GM12801 (cell line): ENCODE measurements around the gene OR11L1.

Experiments used
- CTCF ChIP-seq: IDR thresholded peaks from one replicate; pipeline ENCODE4 v1.5.1; 2011; ENCODE audit warnings: control low read depth; ENCODE audit not compliant: insufficient read length; ENCODE audit errors: extremely low read depth

The OR11L1 gene

GRCh38 chr1:247841796-247842195, at the start of gene OR11L1:
Gene OR11L1, minus strand, starts transcription at chr1:247841896. Its CDS starts 0 bp downstream, at chr1:247841896.
- TF ChIP-seq CTCF: no peak

- no peak for TF ChIP-seq CTCF
Observed at GRCh38 chr1:247884797-247885413, 43.2 kb upstream of the OR11L1 start.

GRCh38 chr1:247883346-247883745, 41.6 kb upstream of the OR11L1 start:
- TF ChIP-seq CTCF: no peak

- TF ChIP-seq CTCF: no peak
Observed at GRCh38 chr1:247865416-247865815, 23.7 kb upstream of the OR11L1 start.

GRCh38 chr1:247864644-247865043, 22.9 kb upstream of the OR11L1 start:
- no peak for TF ChIP-seq CTCF

GRCh38 chr1:247862756-247863155, 21.1 kb upstream of the OR11L1 start:
- no peak for TF ChIP-seq CTCF

GRCh38 chr1:247857985-247858619, 16.4 kb upstream of the OR11L1 start:
- TF ChIP-seq CTCF: no peak
